ENCODE data around the gene NEFH. TPM values are rescaled to one million over a fixed set of nuclear protein-coding genes. Genes with fewer than 3 reads are reported as not detected.

Gene NEFH
- total RNA-seq, 1 donor from 2014 or later: 0.20 TPM

DNA sequence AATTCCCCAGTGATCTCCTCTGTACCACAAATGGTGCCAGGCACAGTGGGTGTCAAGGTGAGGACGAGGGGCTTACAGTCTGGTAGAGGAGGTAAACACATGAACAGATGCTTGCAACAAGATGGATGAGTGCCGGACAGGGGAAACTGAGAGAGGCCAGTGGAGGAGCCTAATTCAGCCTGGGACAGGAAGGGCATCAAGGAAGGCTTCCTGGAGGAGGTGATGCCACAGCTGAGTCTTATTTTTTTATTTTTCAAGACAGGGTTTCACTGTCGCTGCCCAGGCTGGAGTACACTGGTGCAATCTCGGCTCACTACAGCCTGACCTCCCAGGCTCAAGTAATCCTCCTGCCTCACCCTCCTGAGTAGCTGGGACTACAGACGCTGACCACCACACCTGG lies 18.8 kb upstream of the NEFH start:
- Mint-ChIP-seq H3K27ac (no peak overlapping the region), H3K27me3 (peaks cover 1% of the 10 kb centered on the region), H3K4me3 (no peak overlapping the region), H3K4me1 (no peaks in the 10 kb centered on the region), H3K9me3 (no peaks in the 10 kb centered on the region), H3K36me3 (ENCODE audit: low read depth) (no peaks in the 10 kb centered on the region)
- POLR2A ChIA-PET: interaction anchor here (0.7 kb wide), 2 partner anchors 159 to 871 kb away, joined by 4 read pairs; no protein-coding TSS in a partner anchor
- CTCF ChIA-PET: no interaction called here
- TF ChIP-seq, protein P1, sequence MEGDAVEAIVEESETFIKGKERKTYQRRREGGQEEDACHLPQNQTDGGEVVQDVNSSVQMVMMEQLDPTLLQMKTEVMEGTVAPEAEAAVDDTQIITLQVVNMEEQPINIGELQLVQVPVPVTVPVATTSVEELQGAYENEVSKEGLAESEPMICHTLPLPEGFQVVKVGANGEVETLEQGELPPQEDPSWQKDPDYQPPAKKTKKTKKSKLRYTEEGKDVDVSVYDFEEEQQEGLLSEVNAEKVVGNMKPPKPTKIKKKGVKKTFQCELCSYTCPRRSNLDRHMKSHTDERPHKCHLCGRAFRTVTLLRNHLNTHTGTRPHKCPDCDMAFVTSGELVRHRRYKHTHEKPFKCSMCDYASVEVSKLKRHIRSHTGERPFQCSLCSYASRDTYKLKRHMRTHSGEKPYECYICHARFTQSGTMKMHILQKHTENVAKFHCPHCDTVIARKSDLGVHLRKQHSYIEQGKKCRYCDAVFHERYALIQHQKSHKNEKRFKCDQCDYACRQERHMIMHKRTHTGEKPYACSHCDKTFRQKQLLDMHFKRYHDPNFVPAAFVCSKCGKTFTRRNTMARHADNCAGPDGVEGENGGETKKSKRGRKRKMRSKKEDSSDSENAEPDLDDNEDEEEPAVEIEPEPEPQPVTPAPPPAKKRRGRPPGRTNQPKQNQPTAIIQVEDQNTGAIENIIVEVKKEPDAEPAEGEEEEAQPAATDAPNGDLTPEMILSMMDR (IDR thresholded peaks at IDR 0.05): no peak
- intact Hi-C loops (cut with micrococcal nuclease): no loop called here
- DNase-seq (no peak), ATAC-seq (ENCODE audit: low read depth) (no peak)

DNA sequence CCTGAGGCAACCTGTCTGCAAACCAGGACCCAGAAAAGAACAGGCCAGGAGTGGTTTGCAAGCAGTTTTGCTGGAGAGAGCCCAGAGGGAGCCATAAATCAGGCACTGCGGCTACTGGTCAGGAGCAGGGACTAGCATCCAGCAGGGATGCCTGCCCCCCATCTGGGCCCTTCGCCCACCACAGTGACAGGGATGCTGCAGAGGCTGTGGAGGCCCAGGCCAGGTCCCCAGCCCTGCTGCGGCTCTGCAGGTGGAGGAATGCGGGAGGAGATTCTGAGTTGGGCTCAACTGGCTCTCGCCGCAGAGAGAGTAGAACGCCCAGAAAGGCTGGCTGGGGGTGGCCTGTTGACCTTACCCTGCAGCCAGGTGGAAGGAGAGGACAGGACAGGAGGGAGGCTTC lies 16.4 kb upstream of the NEFH start:
- intact Hi-C loops (cut with micrococcal nuclease): no loop called here
- no peaks in the 10 kb centered on the region for H3K36me3 Mint-ChIP-seq (ENCODE audit: low read depth)
- H3K4me3 Mint-ChIP-seq: no peak overlapping the region
- POLR2A ChIA-PET: no interaction called here
- CTCF ChIA-PET: no interaction called here
- H3K27ac Mint-ChIP-seq: no peak overlapping the region
- TF ChIP-seq, protein P1 (IDR thresholded peaks at IDR 0.05): no peak
- no peaks in the 10 kb centered on the region for H3K4me1 Mint-ChIP-seq
- DNase-seq: no peak
- ATAC-seq (ENCODE audit: low read depth): no peak
- H3K9me3 Mint-ChIP-seq: no peaks in the 10 kb centered on the region
- H3K27me3 Mint-ChIP-seq: peaks cover 2% of the 10 kb centered on the region

DNA sequence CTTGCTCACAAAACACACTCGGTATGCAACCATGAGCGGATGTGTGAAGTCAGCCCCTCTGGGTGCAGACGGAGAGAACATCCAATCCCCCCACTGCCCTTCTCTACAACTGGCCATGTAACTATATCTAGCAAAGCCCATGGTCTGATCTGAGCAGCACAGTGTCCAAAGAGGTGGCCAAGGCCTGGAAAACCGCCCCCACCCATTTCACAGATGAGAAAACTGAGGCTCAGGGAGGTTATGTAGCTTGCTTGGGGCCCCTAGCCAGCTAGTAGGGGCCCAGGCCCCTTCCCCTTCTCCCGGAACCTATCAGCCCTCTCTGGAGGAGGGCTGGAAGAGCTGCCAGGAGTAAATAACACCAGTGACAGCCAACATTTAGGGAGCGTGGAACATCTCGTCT lies 15.4 kb upstream of the NEFH start:
- CTCF ChIA-PET: no interaction called here

DNA sequence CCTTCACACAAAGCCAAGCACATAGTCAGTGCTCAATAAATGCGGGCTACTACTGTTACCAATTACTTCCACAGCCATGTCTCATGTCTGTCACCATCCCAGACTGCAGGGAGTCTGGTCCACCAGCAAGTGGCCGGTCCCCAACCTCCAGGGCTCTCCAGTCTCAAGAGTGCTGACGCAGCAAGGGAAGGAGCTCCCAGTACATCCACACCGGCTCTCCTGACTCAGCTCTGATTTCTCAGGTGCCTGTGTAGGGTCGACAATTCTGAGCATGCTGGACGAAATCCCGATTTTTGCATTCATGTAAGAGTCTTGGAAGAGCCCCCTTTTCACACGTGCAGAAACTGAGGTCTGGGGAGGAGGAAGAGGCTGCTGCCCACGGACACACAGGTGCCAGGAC lies 10.3 kb upstream of the NEFH start:
- no peak for ATAC-seq (ENCODE audit: low read depth)
- peaks cover 11% of the 10 kb centered on the region for H3K4me1 Mint-ChIP-seq
- H3K36me3 Mint-ChIP-seq (ENCODE audit: low read depth): no peaks in the 10 kb centered on the region
- ChIA-PET CTCF (no interaction called here), POLR2A (interaction anchor here (0.6 kb wide), 1 partner anchor 1471 kb away, joined by 3 read pairs; no protein-coding TSS in a partner anchor)
- no peak for DNase-seq
- TF ChIP-seq, protein P1 (IDR thresholded peaks at IDR 0.05): no peak
- H3K27me3 Mint-ChIP-seq: peaks cover 20% of the 10 kb centered on the region
- H3K9me3 Mint-ChIP-seq: no peaks in the 10 kb centered on the region
- H3K4me3 Mint-ChIP-seq: no peak overlapping the region
- intact Hi-C loops (cut with micrococcal nuclease): loop anchor here (1.0 to 10.0 kb wide), 2 partner anchors 55 to 75 kb away; no protein-coding TSS in a partner anchor
- H3K27ac Mint-ChIP-seq: no peak overlapping the region

More for the DNA sequence above, 15.4 kb upstream of the NEFH start:
- intact Hi-C loops (cut with micrococcal nuclease): no loop called here
- Mint-ChIP-seq H3K9me3 (no peaks in the 10 kb centered on the region), H3K4me1 (no peaks in the 10 kb centered on the region), H3K27me3 (peaks cover 5% of the 10 kb centered on the region), H3K36me3 (ENCODE audit: low read depth) (no peaks in the 10 kb centered on the region), H3K4me3 (no peak overlapping the region), H3K27ac (no peak overlapping the region)
- DNase-seq (no peak), ATAC-seq (ENCODE audit: low read depth) (no peak)
- TF ChIP-seq, protein P1 (IDR thresholded peaks at IDR 0.05): no peak
- POLR2A ChIA-PET: interaction anchor here (0.6 kb wide), 1 partner anchor 16 kb away, joined by 3 read pairs; no protein-coding TSS in a partner anchor

DNA sequence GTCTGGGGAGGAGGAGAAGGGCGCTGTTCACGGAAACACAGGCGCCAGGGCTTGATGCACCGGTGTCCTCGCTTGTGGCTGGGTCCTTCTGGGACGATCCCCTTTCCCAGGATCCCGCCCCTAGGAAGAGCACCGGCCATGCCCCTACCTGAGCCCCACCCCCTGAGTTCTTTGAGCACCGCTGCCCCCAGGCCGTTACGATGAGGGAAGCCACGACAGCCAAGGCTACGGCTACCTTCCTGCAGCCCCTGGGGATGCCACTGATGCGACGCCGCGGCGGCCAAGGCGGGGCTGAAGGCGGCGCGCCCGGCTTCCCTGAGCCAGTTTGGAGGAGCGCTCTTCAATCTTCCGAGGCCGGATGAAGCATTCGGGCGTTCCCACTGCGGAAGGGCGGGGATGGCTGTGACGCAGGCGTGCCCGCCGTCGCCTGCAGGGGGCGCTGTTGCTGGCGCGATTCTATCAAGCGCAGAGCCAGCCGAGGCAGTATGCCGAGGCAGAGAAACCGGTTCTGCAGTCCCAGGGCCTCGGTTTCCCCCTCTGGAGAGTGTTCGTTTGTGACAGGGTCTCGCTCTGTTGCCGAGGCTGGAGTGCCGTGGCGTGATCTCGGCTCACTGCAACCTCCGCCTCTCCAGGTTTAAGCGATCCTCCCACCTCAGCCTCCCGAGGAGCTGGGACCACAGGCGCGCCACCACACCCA lies 9.7 kb upstream of the NEFH start:
- intact Hi-C loops (cut with micrococcal nuclease): loop anchor here (1.0 to 10.0 kb wide), 2 partner anchors 54 to 76 kb away; no protein-coding TSS in a partner anchor
- H3K4me3 Mint-ChIP-seq: peak overlapping the region; percentile 56
- DNase-seq: peak; percentile 54
- H3K27me3 Mint-ChIP-seq: peaks cover 20% of the 10 kb centered on the region
- H3K36me3 Mint-ChIP-seq (ENCODE audit: low read depth): no peaks in the 10 kb centered on the region
- POLR2A ChIA-PET: interaction anchor here (1.2 kb wide), 1 partner anchor 12 kb away, joined by 3 read pairs; no protein-coding TSS in a partner anchor
- CTCF ChIA-PET: interaction anchor here (0.7 to 1.4 kb wide), 2 partner anchors 17 to 54 kb away, joined by 3 read pairs; no protein-coding TSS in a partner anchor
- TF ChIP-seq, protein P1 (IDR thresholded peaks at IDR 0.05): peak; percentile 36
- H3K9me3 Mint-ChIP-seq: no peaks in the 10 kb centered on the region
- ATAC-seq (ENCODE audit: low read depth): peak; percentile 69
- no peak overlapping the region for H3K27ac Mint-ChIP-seq
- H3K4me1 Mint-ChIP-seq: peaks cover 14% of the 10 kb centered on the region

All from activated B cell treated with CpG ODN at 0.5 μM for 24 hours (primary cell).